GM12873 (cell line): ENCODE measurements around the gene OTOA.
A peak's percentile ranks its signal among the peaks of the same experiment; 100 is the strongest.

Source experiments
- CTCF ChIP-seq: IDR thresholded peaks from 2 replicates; pipeline ENCODE4 v1.5.1; 2012; ENCODE audit warnings: low read depth, mild to moderate bottlenecking, moderate library complexity, low read length, control low read depth; ENCODE audit not compliant: insufficient read depth; ENCODE audit errors: missing control alignments

Gene OTOA

DNA sequence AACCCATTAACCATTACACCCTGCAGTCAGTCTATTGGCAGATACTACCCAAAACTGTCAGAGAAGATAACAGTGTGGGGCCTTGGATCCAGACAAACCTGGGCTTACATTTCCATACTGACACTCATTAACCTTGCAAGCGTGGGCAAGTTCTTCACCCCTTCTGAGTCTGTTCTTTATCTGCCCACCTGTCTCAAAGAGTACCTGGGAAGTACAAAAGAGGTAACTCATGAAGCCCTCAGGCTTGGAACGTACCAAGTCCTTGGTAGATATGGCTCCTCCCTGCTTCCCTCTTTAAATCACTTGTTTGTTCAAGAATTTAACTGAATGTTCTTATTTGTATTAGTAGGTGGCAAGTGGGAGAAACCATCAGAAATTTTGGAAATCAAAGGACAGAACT lies 8.9 kb upstream of the OTOA start:
- no peak for TF ChIP-seq CTCF

- TF ChIP-seq CTCF: peak; percentile 80
These were observed 6.7 kb upstream of the OTOA start for GRCh38 chr16:21656795-21657768.

DNA sequence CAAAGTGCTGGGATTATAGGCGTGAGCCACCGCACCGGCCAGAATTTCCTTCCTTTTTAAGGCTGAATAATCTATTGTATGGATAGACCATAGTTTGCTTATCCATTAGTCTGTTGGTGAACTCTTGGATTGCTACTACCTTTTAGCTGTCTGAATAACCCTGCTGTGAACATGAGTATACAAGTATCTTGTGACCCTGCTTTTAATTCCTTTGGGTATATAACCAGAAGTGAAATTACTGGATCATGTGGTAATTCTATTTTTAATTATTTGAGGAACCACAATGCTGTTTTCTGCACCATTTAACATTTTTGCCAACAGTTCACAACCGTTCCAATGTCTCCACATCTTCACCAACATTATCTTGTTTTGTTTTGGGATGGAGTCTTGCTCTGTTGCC lies 4.6 kb upstream of the OTOA start:
- no peak for TF ChIP-seq CTCF

- TF ChIP-seq CTCF: no peak
These were observed 1.2 kb downstream of the OTOA start for GRCh38 chr16:21664801-21665492.

GRCh38 chr16:21666772-21667171 lies 3.0 kb downstream of the OTOA start:
- TF ChIP-seq CTCF: no peak

- TF ChIP-seq CTCF: no peak
These were observed 3.8 kb downstream of the OTOA start for GRCh38 chr16:21667575-21667974.

DNA sequence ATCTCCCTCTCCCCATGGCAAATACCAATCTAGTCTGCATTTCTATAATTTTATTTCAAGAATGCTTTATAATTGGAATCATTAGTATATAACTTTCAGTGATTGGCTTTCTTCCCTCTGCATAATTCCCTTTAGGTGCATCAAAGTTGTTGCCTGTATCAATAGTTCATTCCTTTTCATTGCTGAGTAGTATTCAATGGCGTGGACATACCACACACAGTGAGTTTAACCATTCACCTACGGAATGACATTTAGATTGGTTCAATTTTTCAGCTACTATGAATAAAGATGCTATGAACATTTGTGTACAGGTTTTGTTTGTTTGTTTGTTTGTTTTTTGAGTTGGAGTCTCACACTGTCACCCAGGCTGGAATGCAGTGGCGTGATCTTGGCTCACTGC lies 9.7 kb downstream of the OTOA start:
- no peak for TF ChIP-seq CTCF
